ENCODE results near the gene METRN.

METRN gene

DNA sequence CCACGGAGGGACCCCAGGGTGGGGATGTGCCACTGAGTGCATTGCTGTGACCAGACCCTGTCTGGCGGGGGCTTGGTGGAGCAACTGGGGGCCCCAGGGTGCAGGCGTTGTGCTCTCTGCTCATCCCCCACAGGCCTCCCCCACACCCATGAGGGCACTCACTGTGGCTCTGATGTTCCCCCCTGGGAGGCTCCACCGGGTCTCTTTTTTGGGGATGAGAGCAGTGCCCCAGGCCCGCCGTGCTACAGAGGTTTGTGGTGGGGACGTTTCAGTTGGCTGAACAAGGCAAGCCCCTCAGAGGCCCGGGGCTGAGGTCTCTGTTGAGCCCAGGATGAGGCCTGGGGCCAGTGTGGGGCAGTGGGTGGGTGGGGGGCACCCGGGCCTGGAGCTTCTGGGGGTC lies 8.8 kb downstream of the METRN start:
- no peak for DNase-seq (ENCODE audit: low read depth, low spot score)

DNA sequence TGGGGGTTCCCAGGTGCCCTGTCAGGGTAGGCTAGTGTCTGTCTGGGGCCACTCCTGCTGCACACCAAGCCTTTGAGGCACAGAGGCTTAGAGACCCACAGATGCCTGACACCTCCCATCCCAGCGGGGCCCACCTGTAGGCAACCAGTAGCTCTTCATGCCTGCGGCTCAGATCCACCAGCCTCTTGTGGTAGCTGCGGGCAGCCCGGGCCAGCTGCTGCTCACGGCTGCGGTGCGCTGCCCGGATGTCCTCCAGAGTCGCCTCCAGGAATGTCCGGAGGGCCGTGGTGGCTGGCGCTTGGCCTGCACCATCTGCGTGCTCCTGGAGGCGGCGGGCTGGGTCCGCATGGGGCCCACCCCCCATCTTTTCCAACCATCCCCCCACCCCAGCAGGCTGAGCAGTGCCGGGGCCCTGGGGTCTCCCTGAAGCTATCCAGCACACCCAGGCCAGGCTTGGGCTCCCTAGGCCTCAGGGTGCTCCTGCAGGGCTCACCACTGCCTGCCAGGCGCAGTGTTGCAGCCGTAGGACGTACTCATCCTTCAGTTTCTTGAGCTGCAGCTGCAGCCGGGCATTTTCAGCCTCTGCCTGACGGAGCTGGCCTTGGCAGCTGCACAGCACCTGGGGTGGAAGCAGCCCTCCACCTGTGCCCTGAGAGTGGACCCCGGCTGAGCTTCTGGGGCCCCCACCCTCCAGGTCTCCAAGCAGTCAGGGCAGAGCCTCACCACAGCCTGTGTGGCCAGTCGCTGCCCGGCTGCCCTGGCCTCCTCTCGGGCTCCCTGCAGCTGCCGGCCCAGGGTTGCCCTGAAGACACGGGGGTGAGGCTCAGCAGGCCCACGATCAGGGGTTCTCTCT lies 9.5 kb downstream of the METRN start:
- DNase-seq (ENCODE audit: low read depth, low spot score) = no peak

DNA sequence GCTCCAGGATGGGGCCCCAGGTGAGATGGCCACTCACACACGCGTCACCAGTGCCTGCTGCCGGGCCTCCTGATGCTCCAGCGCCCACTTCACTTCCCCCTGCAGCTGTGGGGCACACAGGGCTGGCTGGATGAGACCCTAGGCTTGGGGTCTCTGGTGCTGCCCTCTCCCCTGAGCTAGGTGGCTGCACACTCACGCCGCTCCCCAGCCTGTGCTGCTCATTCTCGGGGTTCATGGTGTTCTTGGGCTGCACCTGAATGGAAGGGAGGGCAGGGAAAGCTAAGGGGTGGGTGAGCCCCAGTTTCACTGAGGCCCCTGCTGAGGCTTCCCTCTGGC lies 10.1 kb downstream of the METRN start:
- DNase-seq (ENCODE audit: low read depth, low spot score) = no peak

DNA sequence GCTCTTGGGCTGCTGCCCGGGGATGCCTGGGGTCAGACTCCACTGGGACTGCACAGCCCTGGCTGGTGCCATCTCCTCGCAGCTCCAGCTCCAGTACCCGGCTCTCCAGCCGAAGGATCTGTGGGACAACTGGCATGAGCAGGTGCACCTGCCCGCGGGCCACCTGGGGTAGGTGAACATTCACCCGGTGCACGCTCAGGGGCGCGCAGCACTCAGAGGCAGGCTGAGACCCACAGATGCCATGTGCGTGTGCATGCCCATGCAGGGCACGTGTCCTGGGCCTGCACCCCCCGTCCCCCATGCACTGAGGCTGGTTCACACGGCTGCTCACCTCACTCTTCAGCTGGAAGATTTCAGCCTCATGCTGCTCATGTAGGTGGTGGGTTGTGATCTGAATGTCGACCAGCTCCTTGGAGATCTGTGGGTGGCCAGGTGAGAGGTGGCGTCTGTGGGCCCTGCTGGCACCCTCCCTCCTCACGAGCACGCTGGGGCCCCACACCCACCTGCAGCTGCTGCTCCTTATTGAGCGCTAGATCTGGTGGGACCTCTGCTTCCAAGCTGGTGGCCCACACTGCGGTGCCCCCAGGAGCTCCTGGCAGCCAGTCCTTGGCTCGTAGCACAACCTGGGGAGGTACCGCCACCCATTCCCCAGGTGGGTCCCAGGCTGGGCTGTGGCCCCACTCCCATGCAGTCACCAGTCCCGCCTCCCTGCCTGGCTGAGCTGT lies 10.7 kb downstream of the METRN start:
- no peak for DNase-seq (ENCODE audit: low read depth, low spot score)

DNA sequence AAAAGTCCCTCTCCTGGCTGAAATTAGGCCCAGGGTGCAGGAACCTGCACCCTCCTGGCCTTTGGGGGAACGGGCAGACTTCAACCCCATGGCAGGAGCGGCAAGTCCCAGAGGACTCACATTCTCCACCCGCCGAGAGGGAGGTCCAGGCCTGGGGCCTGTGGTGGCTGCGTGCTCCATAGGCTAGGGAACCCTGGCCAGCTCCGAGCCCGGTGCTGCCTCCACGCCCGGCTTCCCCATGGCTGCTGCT lies 11.2 kb downstream of the METRN start:
- no peak for DNase-seq (ENCODE audit: low read depth, low spot score)

DNA sequence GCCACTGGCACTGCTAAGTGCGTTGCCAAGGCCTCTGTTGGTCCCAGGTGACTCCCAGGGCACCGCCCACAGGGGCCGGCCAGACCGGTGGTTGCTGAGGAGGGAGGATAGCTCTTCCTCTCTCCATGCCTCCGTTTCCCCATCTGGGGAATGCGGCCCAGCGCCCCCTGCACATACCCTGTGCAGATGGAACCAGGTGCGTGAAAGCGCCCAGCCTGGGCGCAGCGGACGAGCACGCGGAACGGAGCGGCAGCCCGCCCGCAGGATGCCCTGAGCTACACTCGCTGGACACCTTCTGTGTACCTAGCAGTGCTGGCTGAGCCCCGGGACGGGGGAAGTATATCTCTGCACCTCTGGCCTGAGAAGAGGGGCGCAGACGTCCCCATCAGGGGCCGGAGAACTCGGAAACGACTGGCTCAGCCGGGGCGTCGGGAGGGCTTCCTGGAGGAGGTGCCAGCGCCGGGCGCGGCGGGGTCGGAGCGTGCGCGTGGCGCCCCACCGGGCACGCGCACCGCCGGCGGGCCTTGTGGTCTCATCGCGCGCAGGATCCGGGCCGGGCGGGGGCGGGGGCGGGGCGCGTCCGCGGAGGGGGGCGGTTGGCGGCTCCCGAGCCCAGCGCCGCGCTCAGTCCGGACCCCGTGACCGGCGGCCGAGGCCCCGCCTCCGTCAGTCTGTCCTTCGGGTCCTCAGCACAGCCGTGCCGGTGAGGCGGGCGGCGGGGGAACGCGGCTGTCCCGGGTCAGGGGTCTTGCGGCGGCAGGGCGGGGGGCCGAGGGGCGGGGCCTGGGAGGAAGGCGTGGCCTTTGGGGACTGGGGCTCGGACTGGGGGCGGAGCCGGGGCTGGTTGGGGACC lies 11.7 kb downstream of the METRN start, which contains the start of the genes CCDC78 and HAGHL:
CCDC78 (minus strand) TSS at position 6 of the 853 bp plus-strand sequence. CDS start 76 bp downstream, outside the sequence.
HAGHL (plus strand) TSS at position 669 of the 853 bp plus-strand sequence. CDS start 404 bp downstream, outside the sequence.
- DNase-seq (ENCODE audit: low read depth, low spot score) = peak; percentile 43

DNA sequence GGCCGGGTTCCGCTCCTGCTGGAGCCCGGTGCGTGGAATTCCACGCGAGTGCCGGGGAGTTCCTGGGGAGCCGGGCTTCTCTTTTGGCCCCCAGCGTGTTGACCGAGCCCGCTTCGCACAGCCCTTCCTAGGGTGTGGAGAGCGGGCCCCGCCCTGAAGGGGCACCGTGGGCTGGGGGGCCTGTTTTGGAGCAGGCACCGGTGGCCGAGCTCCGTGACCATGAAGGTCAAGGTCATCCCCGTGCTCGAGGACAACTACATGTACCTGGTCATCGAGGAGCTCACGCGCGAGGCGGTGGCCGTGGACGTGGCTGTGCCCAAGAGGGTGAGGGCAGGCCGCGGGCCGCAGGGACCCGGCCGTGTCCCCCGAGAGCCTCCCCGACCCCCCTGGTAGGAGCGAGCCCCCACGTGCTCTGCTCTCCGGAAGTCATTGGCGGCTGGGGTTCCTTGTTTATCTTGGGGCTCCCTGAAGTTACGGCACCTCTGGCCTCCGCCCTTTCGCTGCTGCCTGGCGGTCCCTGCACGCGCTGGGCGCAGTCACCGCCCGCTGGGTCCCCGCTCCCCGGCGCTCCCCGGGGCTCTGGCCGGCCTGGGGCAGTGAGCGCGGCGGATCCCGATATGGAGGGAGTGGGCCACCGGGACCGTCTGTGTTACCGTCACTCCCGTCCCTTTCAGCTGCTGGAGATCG lies 12.5 kb downstream of the METRN start:
- DNase-seq (ENCODE audit: low read depth, low spot score) = no peak

DNA sequence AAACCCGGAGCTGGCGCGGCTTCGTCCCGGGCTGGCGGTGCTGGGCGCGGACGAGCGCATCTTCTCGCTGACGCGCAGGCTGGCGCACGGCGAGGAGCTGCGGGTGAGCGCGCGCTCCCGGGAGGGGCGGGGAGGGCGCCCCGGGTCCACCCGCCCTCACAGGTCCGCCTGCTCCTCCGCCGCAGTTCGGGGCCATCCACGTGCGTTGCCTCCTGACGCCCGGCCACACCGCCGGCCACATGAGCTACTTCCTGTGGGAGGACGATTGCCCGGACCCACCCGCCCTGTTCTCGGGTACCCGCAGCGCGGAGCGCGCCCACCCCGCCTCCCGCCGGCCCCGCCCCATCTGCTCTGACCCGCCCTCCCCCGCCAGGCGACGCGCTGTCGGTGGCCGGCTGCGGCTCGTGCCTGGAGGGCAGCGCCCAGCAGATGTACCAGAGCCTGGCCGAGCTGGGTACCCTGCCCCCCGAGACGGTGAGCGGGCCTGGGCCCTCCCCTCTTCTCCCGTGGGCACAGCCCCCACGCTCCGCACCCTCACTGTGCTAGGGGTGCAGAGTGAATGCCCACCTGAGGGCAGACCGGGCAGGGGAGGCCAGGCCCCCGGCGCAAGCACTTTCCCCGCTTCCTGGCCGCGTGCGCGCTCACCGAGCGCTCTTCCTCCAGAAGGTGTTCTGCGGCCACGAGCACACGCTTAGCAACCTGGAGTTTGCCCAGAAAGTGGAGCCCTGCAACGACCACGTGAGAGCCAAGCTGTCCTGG lies 13.4 kb downstream of the METRN start:
- no peak for DNase-seq (ENCODE audit: low read depth, low spot score)

DNA sequence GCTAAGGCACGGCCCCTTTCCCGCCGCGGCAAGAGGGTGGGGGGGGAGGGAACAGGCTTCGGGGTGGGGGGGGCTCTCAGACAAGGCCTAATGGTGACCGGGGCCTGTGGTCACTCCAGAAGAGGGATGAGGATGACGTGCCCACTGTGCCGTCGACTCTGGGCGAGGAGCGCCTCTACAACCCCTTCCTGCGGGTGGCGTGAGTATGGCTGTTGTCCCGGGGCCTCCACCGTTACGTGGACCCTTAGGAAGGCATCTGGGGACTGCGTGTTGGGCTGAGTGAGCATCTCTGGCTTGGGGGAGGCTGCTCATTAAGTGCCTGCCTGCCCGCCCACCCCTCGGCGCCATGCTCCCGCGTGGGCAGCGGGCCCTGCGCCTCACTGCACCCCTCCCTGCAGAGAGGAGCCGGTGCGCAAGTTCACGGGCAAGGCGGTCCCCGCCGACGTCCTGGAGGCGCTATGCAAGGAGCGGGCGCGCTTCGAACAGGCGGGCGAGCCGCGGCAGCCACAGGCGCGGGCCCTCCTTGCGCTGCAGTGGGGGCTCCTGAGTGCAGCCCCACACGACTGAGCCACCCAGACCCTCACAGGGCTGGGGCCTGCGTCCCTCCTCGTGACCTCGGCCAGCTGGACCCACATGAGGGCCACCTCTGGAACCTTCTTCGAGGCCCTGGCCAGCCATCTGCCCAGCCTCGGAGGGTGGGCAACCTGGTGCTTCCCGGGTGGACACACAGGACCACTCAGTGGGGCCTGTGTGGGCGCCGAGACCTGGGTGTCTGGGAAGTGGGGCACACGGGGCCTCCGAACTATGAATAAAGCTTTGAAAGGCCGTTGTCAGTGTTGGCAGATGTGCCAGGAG lies 14.2 kb downstream of the METRN start:
- DNase-seq (ENCODE audit: low read depth, low spot score) = no peak

DNA sequence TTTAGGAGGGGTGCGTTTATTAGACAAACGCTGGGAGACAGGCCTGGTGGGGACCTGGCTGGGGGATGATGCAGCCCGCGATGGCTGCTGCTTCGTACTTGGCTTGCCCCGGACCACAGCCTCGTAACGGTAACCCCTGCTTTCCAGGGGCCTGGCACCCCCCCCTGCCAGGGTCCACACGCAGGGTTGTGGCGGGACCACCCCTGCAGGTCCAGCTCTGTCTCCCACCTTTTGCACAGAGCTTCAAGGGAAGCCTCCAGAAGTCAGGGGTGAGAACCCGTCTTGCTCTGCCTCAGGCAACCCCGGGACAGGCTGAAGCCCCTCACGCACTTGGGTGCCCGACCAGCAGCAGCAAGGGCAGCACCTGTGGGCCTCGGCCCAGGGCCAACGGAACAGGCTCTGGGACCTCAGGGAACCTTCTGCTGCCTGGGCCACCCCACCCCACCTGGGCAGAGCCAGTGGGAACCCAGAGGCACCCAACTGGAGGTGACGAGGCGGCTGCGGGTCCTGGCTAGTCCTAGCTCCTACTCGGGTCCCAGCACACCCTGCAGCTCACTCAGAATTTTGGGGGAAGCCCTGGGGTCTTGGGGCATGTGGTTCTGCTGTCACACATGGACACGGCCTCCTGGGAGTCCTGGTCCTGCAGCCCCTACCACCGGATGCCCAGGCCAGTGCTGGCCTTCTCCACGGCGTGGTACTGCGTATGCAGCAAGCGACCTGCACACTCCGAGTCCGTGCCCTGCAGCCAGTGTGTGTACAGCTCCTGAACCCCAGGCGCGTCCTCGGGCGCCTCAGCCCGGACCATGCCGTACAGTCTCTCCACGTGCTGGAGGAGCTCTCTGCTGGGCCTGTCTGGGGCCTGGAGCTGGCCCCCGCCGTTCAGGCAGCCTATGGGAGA lies 15.1 kb downstream of the METRN start:
- no peak for DNase-seq (ENCODE audit: low read depth, low spot score)

DNA sequence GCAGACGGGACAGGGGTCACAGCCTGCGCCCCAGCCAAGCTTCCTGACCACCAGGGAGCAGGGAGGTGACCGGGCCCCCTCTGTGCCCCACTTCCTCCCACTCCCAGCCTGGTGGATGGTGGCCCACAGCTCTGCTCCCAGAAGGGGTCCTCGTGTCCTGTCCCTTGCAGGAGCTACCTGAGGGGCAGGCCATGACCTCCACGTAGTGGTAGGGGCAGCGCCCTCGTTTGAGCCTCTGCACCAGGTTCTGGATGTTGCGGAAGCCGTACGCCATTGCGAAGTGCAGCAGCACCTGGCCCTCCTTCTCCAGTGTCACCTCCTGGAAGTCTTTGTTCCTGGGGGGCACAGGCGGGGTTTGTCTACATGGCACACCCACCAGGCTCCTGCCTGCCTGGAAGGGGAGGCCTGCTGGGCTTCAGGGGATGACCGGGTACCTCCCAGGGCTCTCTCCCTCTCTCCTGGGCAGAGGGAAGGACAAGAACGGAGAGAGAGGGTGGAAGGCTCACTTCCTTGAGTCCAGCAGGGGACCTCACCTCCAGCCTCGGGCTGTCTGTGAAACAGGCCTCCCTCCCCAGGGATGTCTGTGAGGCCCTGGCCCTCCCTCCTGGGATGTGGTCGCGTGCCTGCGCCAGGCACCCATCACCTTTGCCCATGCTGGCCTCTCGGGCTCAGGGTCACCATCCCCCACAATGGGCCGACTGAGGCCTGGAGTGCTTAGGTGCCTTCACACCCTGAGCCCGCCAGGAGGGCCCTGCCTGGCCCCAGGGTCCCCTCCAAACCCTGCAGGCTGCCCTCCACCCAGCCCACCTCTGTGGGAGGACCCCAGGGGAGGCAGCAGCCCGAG lies 16.0 kb downstream of the METRN start:
- DNase-seq (ENCODE audit: low read depth, low spot score) = no peak

DNA sequence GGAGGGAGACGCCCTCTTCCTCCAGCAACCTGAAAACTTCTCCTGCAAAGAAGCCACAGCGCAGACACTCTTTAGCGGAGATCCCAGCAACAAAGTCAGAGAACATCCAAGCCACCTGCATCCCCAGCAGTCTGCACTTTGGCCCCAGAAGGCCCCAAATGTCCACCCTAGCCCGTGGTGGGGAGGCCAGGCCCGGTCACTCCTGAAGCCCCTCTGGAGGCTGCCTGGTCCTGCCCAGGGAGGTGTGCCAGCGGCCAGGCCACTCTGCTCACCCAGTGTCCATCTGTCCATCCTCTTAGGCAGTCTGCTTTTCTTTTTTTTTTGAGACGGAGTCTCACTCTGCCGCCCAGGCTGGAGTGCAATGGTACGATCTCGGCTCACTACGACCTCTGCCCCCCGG lies 17.4 kb downstream of the METRN start:
- no peak for DNase-seq (ENCODE audit: low read depth, low spot score)

DNA sequence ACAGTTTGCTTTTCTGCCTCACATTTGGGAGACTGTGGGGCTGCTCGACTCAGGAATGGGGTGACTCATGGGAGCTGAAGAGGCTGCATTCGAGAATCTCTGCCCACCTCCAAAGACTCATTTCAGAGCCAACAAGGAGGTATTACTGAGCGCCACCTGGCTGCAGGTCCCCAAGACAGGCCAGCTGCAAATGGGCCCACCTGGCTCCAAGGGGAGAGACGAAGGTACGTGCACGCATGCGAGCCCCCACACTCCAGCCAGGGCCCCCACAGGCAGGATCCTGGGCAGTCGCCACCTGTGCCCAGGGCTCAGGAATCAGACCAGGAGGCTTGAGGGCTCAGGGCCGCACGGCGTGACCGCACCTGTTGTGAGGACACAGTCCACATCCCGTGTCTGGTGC lies 18.0 kb downstream of the METRN start:
- DNase-seq (ENCODE audit: low read depth, low spot score) = no peak

DNA sequence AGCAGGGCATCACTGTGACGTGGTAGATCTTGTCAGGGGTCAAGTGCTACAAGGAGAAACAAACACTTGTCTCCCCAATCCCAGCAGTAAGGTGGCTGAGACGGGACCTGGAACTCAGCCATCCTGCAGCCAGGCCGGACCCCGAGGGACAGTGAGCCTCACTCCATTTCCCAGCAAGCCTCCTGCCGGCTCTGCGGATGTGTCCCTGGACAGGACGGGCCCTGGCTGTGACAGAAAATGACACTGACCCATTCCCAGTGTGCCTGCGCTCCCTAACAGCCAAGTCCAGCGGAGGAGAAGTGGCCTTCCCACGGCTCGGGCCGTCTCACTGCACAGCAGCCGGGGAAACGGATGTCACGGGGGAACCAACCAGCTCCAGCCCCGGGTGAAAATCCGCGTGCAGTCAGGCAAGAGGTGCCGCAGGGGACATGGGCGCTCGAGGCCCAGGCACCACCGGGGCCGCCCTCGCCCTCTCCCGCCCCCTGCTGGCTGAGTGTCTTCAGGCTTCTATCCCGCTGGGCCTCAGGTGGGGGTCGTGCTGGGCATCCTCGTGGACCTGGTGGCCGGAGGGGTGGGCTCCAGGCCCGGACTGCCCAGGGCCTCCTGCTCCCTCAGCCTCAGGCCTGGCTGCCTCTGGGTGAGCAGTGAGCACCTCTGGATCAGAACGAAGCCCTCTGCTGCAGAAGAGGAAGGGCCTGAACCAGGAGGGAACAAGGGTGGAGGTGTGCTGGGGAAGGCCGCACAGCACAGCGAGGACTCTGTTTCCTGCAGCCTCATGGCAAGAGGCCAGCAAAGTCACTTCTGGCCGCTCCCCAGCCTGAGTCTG lies 18.7 kb downstream of the METRN start:
- DNase-seq (ENCODE audit: low read depth, low spot score) = no peak

DNA sequence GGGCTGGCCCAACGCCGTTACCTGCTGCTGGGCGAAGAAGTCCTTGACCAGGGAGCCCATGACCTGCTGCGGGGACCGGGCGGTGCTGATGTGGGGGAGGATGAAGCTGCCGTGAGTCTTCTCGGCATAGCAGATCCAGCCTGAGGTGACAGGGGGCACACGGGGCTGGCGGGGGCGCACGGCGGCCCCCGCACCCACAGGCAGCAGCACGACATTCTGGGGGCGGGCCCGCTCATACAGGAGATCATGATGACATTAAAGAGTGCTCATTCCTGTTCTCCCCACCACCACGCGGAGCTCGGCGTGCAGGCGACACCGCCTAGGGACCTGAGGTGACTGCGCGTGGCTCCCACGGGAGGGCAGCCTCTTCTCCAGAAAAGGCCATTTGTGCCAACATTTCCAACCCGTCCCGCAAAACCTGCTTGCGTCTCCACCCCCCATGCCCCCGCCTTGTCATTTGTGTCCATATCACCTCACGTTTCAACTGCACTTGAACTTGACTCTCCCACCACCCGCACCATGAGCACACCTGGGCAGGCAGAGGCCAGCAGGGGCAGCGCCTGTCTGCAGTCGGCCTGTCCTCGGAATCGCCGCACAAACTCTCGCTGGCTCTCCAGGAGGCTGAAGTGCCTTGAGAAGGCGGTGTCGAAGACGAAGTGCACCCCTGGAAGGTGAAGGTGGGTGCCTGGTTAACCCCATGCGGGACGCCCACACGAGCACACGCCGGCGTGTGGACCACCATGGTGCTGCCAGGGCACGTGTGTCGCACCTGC lies 19.5 kb downstream of the METRN start:
- DNase-seq (ENCODE audit: low read depth, low spot score) = no peak
